Left renal pelvis (tissue), 4 donors: ENCODE results near the gene MIER2. TPM values are rescaled to one million over a fixed set of nuclear protein-coding genes. Genes with fewer than 3 reads are reported as not detected.
A peak's percentile ranks its signal among the peaks of the same experiment; 100 is the strongest.

Experiments used
- DNase-seq, 4 donors: peaks; one replicate each; pipeline ENCODE4 v3.0.0-alpha.2; 2013; ENCODE audit warnings: low read depth in 4 of 4, low spot score in 3 of 4
- polyA plus RNA-seq, 4 donors: library from polyadenylated mRNA; unstranded; fragments of 120-200 nt; gene quantifications; one replicate each; pipeline ENCODE4 v1.2.1, GENCODE V29; 2013; ENCODE audit not compliant: insufficient read length in 4 of 4

MIER2 gene
- polyA plus RNA-seq, 4 donors = 23.5 to 33.9 (median 28.2) TPM

GRCh38 chr19:310781-311496, 33.7 kb downstream of the MIER2 start:
- no peak for DNase-seq

- peak in 2 of 4 donors; percentile 62 to 77 for DNase-seq
Observed at GRCh38 chr19:310141-310651, 34.4 kb downstream of the MIER2 start.

DNA sequence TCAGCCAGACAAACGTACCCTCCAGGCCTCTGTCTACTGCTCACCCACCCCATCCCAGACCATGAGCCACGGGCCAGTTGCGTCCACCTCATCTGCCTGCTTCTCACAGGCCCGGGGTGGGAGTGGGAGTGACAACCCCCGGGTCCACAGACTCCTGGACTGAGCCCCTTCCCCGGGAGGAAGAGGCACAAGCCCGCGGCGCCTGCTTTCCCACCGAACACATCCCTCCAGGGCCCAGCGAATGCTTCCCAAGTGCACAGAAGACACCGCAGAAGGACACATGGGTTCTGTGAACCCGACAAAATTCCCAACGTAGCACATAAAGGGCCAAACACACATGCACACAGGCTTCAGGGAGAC, 35.4 kb downstream of the MIER2 start:
- DNase-seq = no peak

DNA sequence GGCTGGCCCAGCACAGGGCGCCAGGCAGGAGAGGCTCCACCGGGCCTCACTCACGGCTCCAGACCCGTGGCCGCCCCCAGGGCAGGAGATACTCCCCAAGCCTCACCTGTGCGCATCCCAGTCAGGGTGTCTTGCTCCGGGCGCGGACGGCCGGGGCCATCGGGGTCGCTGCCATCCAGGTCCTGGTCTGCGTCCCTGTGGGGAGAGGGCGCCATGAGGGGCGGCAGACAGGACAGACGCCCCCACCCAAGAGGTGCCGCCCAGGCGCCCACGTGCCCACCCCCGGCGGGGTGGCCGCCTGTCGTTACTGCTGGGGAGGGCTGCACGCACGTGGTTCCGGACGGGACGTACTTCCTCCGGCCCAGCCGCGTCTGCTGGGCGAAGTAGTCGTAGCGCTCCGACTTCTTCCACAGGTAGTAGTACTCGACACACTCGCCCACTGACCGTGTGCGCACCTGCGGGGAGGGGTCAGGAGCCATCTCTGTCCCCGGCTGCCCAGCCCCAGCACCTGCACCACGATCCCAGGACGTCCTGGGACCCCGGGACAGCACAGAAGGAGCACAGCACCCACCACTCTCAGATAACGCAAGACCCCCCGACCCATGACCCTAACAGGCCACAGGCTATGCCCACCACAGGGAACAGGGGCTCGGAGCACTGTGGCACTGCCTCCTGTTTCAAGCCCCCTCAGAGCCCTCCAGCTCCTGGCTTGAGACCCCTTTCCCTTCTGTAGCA, 36.0 kb downstream of the MIER2 start:
- no peak for DNase-seq

DNA sequence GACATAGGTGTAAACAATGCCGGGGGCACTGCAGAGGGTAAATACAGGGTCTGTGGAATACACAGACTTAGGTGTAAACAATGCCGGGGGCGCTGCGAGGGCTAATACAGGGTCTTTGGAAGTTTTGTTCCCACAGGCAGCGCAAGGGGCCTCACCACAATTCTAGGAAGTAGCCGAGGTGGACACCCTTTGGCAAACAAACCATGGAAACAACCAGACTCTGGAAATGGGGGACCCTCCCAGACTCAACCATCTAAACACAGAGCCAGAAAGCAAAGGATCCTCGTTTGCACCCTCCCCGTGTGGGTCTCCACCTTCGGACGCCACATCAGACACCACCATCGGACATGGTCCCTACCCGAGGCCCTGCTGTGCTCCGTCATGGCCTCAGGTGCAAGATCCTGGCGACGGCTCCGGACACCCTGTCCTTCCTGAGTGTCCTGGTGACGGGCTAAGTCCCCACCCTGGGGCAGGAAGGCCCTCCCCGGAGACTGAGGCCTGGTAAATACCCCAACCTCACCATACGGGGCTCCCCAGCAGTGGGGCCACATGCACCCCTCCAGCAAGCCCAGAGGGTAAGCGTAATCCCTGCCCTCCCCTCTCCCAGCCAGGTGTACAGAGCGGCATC, 36.7 kb downstream of the MIER2 start:
- DNase-seq = no peak

DNA sequence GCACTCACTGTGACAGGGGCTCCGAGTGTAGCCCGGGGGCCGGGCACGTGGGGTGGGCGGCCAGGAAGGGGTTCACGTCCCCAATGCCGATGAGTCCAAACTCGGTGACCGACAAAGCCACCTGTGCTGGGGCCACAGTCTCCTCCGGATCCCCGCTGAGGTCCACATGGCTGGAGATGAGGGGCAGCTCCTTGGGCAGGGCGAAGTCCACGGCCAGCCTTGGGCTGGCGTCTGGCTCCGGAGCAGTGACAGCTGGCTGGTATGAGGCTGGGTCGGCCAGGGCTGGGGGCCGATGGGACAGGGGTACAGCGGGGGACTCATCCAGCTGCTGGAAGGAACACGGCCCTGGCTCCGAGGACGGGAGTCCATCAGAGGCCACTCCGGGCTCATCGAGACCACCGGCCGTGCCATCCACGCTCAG, 37.5 kb downstream of the MIER2 start:
- DNase-seq = no peak

GRCh38 chr19:306151-306900, 38.3 kb downstream of the MIER2 start:
- DNase-seq = no peak

DNA sequence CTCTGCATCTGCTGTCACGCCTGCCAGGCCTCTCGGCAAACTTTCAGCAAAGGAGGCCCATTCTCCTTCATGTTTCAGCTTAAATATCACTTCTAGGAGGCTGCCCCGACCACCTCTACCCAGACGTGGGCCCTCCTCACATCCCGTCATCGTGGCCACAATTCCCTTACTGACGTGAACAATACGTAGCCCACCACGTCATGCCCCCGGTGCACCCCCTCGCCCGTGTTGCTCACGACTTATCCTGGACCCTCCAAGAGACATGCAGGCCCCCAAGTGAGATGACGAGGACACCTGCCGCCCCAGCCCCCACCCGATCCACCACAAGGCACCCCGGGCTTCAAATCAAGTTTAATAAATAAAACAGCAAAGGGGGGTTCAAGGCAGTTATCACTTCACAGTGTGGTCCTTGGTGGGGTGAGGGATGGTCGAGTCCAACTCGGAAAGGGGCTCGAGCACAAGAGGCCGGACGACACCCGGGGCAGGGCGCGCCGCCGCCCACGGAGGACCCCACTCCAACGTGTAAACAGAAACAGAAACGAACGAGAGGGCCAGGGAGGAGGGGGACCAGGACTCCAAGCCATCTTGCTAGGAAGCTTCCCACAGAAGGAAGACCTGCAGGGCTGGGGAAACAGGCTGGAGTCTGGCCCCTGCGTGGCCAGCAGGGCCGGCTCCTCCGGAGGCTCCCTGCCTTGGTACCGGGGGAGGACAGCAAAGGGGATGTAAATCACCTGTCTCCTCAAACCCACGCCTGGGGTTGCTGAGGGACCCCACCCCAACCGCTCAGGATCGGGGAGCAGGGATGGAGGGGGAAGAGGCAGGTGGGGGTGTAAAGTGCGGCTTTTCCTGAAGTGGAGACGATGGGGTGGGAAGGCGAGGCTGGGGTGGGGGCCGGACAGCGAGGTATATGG, 39.1 kb downstream of the MIER2 start:
- DNase-seq = no peak

DNA sequence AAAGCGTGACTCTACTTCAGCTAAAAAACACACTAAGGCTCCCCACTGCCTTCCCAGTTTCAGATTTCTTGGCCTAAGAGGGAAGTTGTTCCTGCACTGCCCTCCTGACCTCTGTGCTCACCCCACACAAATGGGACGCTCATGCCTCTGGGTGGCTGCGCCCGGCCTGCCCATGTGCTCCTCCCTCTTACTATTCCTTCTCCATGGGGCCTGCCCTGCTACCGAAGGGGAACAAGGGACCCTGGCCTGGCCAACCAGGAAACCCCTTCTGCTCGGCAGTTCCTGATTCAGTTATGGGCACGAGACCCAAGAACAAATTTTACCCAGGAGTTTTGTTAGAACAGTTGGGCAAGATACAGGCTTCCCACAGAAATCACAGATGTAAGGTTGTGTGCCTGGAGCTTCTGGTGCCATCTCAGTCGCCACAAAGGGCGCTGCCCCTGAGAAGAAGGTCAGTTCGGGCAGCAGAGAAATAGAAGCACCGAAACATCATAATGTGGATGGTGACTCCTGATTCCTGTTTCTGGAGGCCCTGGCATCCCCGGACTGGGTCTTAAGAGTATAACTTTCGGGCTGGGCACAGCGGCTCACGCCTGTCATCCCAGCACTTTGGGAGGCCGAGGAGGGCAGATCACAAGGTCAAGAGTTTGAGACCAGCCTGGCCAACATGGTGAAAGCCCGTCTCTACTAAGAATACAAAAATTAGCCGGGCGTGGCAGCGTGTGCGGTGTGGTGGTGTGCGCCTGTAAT, 47.9 kb downstream of the MIER2 start:
- no peak for DNase-seq

- no peak for DNase-seq
Observed at GRCh38 chr19:295687-296370, 48.8 kb downstream of the MIER2 start.

DNA sequence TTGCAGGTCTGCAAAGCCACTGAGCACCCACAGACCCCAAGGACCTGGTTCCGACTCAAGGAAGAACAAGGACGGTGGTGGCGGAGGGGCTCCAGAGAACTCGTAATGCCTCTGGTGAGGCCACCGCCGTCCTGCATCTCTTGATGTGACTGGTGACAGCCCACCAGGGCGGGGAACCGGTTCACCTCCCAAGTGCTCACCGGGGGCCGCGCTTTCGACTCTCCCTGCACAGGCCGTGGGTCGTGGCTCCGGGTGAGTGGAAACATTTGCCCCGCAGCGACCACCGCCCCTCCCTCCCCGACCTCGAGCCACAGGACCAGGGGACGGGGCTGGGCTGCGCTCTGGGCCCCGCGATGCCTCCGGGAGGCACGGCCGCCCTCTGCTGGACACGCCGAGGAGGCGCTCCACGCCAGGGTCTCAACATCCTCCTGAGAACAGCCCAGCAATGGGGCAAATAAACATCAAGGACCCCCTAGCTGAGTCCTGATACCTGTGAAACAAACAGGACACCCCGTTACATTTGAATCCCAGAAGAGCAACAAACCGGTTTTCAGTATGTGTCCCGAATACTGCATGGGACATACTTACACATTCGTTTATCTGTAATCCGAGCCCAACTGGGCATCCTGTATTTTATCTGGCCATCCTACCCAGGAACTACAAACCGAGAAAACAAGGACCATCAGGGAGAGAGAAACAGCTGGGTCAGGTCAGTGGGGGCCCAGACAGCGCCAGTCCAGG, 49.5 kb downstream of the MIER2 start:
- DNase-seq = no peak

GRCh38 chr19:294341-294945, 50.2 kb downstream of the MIER2 start:
- no peak for DNase-seq

DNA sequence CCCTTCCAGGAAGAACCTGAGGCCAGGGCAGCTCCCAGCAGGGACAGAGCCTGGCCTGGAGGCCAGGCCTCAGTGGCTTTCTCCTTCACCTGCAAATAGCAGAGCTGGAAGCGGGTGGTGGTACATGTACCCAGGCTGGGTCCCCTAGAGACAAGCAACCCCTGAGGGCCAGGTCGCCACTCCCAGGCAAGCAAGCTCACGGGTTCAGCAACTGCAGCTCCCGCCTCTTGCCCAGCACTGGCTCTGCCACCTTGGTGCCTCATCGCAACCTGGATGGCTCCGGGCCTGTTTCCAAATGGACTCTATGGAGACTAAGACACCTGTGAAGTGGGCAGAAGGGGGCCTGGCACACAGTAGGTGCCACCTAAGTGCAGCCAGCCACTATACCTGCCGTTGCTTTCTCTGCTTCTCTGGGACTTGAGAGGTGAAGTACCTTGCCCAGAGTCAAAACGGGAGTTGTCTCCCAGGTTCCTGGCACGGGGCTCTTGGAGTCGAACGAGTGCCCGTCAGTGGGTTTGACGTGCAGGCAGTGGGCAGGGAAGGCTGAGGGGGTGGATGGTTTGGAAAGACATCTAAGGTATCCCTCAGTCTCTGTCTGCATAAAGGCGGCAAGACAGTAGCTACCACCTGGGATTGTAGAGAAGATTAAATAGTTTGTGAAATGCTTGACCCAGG, 51.0 kb downstream of the MIER2 start:
- no peak for DNase-seq

GRCh38 chr19:292951-293350, 51.6 kb downstream of the MIER2 start:
- DNase-seq = no peak

DNA sequence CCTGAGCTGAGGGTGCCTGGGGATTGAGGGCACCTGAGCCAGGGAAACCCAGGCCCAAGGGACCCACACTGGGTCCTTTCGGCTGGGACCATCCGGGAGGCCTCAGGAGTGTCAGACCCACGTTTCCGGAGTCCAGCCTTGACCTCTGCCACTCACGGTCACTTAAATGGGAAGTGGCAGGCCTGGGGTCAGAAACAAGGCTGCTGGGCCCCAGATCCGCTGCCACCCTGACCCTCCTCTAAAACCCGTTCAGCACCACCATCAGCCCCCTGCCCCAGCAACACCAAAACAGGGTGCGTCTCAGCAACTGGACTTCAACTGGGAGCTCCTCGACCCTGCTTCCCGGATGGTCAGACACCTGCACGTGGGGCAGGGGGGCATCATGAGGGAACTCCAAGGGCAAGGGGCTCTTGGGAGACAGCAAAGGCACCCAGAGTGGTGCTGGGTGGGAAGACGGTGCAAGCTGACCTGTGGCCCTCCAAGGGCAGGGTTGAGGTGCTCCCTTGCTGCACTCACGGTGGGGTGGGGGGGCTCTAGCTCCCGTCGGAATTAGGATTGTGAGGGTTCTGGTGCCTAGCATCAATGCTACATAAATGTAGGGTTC, 52.2 kb downstream of the MIER2 start:
- DNase-seq = no peak

GRCh38 chr19:291561-292280, 52.9 kb downstream of the MIER2 start:
- no peak for DNase-seq
